Measurements from ENCODE around the gene NT5DC3.

The NT5DC3 gene

DNA sequence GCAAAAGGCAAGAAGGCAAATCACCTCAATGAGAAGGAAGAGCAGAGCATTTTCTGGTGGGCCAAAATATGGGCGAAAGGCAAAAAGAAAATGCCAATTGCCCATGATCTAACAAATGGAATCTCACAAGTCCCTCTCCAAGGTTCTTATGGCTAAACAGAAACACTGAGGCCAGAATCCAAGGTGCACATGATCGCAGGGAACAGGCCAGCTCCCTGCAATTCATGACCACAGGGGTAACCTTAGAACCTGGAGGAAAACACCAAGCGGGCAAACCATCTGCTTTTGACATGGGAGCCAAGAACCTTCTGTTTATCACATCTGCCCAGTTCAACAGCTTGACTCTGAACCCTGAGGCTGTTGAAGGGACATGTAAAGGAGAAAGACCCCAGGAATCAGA, 60.0 kb downstream of the NT5DC3 start:
- no peak for DNase-seq

DNA sequence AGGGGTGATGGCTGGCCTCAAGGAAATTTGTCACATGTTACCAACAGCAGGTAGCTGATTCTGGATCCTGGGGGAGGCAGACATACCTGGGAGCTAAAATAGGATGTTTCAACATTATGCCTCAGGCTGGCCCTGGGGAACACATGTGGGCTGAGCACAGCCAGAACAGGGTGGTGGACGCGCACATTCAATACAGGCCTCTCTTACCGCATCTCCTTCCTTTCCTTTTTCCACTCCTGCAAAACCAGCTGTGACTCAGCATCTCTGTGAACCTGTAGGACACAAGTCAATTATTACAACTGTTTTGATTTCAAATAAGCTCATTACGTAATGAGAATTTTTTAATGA, 61.0 kb downstream of the NT5DC3 start:
- DNase-seq = no peak

DNA sequence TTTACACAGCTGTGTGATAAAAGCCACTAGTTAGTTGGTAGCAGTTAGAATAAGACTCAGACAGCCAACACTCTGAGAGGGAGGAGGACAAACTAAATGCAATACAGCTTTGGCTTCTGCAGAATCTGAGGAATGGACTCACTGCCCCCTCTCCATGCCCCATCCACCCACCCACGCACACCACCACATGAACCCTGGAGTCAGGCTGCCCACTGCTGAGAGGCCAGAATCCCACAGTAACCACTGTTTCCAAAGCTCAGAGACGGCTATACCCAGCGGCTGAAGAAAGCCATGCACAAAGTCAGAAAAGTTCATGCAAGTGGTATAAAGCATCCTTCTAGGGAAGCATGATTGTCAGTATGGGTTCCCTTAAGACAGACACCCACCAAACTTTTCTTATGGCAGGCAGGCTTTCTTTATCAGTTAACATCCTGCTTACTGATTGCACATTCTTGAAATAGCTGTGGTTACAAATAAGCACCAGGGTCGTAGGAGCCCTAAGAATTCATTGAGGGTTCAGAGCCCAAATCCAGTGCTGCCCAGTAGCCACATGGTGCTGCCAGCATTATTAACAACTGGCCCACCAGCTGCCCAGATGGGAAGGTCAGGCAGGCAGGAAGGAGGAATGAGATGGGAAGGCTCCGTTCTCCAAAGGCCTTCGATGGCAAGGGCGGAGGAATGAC, 61.5 kb downstream of the NT5DC3 start:
- no peak for DNase-seq

DNA sequence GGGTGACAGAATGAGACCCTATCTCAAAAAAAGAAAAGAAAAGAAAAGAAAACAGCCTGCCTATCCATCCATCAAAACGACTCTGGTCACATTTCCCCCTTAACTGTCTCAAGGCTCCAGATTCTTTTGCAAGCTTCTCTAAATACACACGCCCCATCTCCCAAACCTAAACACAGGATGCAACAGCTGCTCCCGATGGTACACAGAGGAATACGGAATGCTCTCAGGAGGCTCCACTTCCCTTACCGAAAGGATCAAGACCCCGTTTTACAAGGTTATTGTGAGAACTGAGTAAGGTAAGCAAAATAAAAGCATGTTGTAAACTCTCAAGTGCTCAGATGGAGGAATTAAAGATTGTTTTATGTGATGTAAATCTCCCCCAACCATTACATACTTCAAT, 62.3 kb downstream of the NT5DC3 start:
- DNase-seq = no peak

DNA sequence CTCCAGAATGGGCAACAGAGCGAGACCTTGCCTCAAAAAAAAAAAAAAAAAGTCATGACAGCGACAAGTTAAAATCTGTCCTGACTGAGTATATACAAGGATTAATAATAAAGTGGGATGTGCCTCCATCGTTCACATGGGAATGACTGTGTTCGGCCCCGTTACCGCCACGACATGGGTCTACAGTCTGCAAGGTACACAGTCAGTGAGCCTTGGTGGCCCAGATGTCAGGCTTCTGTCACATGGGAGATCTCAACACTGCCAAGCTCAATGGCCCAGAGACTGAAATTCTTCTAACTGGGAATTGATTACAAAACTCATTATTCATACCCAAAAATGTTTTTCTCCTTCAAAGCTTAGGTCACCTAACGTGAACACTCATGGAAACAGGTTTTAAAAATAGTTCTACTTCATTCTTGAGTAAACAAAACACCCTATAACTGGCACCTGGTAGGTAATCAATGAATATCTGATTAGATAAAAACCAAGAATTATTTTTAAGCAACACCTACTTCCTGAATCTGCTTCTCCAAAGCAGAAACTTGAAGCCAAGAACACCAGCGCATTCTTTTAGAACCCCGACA, 66.0 kb downstream of the NT5DC3 start:
- DNase-seq = no peak

DNA sequence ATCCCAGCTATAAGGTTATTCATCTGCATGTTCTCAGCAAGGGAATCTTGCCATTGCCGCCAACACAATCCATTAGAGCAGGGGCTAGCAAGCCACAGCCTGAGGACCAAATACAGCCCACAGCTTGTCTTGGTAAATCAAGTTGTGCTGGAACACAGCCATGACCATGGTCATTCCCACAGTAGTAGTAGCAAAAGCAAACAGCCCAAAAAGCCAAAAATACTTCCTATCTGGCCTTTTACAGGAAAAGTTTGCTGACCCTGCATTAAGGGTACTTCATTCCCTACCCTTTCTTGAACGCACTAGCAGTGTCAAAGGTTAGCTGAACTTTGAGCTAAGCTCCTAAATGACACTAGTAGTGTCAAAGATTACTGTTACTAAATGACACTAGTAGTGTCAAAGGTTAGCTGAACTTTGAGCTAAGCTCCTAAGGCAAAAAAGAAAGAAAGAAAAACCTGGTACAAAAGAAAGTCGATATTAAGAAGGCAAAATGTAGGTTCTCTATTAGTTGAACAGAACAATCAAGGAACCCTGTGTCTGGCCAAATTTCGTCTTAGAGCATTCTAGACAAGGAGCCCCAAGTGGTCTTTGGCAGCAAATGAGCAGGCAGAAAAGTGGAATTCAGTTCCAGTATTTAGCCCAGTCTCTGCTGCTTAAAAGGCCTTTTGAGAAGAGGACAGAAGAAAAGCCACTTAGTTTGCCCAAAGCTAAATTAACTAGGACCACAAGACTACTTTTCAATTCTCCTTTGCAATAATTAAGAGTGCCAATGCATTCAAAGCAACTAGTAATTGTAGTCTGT, 67.7 kb downstream of the NT5DC3 start:
- DNase-seq = no peak

DNA sequence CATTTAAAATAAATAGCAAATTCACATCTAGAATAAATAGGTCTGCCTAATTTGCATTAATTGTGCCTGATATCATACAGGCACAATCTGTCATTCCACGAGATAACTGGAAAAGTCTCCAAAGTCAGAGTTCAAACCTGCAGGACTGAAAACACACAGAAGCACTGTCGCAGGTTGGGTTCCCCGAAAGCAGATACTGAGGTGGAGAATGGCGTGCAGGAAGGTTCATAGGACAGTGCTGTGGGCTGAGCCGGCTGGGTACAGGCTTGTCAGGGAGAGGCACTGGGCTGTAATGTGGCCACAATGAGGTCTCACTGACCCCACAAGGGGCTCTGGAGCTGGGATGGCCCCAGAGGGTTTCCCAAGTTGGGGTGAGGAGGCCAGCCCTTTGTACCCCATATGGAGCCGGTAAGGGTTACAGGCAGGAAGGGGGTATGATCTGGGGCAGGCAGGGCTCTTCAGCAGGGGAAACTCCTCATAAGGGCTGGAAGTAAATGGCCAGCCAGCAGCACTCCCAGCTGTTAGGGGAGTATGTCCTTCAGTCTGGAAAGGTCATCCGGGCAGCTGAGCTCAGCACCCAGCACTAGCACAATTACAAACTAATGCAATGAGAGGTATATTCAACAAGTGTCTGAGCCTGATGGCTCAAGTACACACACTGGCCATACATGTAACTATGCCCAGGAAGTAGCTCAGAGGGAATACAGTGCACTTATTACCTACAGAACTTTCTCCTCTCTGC, 68.5 kb downstream of the NT5DC3 start:
- DNase-seq = no peak

DNA sequence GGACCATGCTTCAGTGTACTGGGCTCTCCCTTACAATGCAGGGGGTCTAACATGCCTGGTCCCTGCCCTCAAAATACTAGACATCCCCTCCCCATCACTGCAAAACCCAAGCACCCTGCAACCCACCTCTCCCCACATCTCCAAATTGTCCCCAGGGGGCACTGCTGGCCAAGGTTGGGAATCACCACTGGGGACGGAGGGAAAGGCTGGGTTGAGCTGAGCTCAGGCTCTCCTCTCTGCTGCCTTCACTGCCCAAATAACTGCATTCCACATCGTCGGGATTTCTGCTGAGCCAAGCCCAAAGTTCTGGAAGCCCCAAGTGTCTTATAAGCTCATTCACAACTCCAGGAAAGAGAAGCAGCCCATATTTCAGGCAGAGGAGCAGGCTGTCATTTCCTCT, 69.6 kb downstream of the NT5DC3 start:
- DNase-seq = no peak

DNA sequence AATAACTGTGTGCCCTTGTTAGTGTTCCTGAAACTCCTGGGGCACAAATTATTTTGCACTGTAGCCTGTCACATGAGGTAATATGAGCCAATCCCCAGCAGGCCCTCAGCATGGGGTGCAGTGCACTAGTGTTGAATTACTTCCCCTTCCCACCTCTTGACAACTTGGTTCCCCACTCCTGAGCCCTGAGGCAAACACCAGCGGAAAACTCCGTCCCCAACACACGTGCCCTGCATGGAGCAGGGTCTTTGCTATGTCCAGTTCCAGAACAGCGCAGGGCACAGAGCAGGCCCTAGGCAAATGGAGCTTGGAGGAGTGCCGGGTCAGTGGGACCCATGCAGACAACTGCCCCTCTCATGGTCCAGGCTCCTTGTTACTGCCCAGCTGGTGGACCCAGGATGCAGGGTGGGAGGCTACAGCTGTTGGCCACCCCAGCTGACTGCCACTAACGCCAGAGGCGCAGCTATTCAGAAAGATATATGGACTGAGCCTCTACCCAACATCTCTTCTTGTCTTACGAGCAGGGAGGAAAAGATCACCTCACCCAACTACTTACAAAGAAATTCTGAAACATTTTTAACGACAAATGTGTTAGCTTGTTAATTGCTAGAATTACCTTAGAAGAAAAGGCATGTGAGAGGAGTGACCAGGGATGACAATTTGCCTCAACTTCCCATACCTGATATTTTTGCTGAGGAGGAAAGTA, 71.6 kb downstream of the NT5DC3 start:
- no peak for DNase-seq

DNA sequence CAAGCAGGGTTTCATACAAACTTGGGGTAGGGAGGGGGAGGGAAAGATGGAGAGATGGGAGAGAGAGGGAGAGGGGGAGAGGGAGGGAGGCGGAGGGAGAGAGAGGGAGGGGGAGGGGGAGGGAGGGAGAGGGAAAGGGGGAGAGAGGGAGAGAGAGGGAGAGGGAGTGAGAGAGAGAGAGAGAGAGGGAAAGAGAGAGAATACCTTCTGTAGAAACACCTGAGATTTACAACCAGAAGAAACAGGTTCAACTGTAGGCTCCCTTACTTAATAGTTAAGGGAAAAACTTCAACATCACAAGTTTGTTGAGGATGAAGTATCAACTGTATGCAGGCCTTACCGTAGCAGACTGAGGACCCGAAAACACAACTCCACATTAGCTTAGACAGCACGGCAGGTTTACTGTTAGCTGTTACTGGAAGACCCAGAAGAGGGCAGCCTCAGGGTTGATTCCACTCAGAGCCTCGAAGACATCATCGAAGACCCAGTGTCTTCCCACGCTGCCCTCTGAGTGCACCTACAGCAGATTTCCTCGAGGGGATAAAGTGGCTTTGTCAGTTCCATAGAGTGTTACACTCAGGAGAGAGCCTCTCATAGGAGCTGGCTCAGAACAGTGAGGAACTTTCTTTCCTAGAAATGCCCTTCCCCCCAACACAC, 72.4 kb downstream of the NT5DC3 start:
- no peak for DNase-seq

DNA sequence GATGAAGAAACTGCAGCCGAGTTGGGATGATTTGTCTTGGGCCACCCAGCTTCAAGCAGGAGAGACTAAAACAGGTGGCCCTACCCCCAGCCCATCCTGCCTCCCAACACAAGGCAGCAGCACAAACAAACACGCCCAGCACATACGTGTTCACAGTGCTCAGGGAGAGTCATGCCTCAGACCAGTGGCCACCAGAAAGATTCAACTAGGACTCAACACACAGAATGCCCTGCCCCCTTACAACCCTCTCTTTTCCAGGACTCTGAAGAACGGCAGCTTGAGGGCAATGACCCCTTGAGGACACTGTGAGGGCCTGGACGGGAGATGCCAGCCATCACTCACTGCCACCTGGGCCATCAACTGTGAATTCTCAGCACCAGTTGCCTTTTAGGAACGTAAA, 75.0 kb downstream of the NT5DC3 start:
- DNase-seq = no peak

DNA sequence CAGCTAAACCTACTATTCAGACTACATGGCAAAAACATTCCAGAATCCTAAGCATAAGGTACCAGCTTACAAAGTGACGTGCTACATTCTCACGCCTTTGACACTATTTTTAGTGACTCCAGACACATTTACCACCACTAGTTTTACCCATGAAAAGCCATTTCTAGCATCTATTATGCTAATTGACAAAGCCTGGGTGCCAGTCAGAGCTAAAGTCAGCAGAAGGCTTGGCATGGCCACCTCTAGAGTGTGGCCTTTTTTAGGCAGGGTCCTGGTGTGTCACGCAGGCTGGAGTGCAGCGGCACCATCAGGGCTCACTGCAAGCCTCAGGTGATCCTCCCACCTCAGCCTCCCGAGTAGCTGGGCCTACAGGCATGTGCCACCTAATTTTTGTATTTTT, 75.7 kb downstream of the NT5DC3 start:
- no peak for DNase-seq

DNA sequence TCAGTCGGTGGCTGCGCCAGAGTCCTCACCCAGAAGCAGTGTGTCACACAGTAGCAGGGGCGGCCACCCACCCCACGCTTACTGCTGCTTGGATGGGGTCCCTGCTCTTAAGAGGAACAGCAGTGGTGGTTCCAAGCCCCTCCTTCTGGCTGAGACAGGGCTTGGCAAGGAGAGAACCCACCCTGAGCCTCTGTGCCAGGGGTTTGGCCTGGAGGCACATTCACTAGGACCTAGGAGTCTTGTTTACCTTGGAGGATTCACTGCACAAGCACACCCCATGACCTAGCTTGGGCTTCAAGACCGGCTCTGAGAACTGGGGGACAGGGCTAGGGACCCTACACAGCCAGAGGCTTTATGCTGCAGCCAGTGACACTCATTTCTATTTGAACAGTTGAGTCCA, 78.6 kb downstream of the NT5DC3 start:
- no peak for DNase-seq

DNA sequence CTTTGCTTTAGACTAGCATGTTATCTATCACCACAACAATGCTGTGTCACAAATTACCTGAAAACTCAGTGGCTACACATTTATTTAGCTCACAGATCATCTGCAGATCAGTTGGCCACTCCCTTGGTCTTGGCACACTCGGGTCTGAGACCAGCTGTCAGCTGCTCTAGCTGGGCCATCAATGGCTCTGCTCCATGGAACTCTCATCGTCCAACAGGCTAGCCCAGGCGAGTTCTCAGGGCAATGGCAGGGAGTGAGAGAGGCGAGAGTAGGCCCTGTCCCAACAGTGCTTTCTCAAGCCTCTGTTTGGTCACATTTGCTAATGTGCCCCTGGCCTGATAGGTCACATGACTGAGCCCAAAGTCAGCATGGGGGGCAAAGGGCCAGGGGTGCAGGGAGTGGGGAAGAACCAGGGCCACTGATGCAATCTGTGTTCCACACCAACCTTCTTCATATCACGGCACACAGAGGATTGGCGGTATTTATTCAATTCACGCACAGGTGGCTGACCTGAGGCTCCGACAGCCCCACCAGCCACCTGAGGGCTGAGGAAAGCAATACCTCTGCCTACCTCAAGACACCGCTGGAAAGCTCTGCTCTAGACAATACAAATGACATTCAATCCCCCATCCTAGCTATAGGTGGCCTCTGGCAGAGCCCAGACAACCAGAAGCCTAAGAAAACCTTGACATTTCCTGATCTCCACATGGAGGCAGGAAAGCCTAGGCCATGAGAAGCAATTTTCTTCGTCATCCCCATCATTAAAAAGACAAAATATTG, 82.5 kb downstream of the NT5DC3 start:
- no peak for DNase-seq

DNA sequence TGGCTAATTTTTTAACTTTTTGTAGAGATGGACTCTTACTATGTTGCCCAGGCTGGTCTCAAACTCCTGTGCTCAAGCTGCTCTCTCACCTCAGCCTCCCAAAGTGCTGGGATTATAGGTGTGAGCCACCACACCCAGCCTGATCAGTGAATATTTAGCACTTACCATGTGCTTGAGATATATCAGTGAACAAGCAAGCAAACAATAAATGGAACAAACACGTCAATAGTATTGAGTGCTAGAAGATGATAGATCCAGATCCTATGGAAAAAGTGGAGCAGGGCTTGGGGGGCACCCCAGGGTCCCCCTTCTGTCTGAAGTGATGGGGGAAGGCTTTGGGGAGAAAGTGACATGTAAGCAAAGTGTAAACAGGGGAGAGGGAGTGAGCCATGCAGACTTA, 83.8 kb downstream of the NT5DC3 start:
- no peak for DNase-seq

DNA sequence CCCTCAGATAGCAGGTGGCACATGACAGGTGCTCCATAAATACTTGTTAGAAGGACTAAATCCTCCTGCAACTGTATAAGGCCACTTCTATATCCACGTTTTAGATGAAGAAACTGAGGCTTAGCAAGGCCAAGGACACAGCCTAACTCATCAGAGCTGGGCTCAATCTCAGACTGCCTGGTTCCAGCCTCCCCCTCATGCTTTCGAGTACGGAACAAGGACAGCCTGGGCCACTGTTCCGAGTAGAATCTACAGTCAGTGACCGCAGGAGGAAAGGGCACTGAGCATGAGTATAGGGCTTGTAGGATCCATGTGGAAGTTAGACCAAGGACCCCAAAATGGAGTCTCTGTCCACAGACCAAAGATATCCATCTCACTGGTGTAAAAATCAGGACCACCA, 84.6 kb downstream of the NT5DC3 start:
- DNase-seq = no peak

DNA sequence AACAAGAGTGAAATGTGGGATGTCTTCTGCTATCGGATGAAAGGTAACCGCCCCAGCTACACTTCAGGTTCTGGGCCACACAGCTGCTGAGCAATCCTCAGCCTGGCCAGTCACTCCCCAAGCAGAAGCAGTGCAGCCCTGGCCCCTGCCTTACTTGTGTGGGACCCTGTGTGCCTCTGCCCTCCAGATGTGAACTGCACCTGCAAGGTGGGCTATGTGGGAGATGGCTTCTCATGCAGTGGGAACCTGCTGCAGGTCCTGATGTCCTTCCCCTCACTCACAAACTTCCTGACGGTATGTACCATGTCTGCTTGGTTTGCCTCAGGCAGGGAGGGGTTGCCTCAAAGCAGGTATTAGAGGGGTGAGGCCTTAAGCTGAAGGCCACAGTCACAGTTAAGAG, 85.6 kb downstream of the NT5DC3 start:
- DNase-seq = no peak

DNA sequence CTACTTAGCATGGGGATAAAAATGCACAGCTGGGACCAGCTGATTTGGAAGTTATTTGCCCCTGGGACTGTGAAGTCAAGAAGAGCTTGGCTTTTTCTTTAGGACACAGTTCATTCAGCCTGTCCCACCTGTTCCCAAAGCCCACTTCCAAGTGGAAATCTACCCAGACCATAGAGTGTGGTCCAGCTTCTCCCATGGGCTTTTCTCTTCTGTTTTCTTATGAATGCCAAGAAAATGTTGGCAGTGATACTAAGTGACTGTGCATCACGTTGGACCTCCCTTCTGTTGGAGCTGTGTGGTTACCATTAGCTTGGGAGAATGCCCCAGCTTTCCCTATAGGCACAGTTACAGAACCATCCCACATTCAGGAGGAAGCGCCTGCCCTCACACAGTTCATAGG, 89.4 kb downstream of the NT5DC3 start:
- no peak for DNase-seq

DNA sequence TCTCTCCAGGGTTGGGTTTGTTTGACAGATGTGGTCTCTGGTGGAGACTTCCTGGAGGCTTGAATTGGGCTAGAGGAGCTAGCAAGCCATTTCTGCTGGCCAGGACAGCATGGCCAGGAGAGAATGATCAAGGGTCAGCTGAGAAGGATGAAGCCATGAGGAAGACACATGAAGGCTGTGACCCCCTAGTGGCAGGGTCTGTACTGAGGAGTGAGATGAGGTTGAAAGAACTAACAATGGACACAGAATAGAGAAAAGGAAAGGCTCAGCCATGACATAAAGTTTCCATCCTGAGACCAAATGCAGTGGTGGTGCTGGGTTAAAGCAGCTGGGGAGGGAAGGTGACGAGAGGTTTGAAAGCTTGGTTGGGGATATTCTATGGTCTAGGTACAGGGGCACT, 89.9 kb downstream of the NT5DC3 start:
- no peak for DNase-seq

DNA sequence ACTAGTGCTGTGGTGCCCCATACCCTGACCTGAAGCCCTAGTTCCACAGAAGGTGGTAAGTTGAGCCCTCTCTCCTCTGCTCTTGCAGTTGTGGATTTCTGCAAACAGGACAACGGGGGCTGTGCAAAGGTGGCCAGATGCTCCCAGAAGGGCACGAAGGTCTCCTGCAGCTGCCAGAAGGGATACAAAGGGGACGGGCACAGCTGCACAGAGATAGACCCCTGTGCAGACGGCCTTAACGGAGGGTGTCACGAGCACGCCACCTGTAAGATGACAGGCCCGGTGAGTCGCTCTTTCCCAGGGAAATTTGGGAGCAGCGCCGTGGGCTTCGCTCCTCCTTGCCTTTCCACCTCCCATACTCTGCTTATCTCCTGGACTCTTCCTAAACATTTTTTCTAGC, 92.2 kb downstream of the NT5DC3 start:
- DNase-seq = no peak

DNA sequence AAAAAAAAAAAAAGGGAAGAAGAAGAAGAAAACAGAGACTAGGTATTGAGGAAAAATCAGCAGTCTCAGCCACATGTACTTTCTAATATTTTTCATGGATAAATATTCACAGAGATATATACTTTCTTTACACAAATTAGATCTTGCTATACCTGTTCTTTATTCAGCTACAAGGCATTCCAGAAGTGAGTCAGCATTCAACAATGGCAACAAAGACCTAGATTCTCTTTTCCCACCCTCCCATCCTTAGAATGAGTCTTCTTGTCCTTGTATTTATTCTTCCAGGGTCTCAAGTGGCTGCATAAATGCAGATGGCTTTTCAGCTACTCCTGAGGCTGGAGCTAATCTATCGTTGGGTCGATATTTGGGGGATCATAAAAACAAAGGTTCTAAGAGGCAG, 93.0 kb downstream of the NT5DC3 start:
- no peak for DNase-seq

DNA sequence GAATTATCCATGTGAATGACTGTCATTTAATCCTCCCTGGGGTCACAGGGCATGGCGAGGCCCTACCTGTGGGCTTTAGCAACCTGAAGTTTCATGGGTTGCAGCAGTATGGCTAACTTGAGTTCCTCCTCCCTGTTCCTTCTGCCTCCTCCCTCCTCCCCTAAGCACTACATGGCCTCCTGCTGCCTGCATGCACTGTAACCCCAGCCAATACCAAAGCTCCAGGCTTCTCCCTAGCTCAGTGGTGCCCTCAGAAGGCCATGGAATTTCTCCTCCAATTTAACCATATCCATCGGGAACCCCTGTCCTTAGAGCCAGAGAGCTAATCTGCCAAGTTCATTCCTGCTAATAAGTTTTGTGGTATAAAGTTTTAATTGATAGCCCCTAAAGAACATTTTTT, 95.1 kb downstream of the NT5DC3 start:
- no peak for DNase-seq
